B cell (primary cell): ENCODE results near the gene SMURF1. TPM values are rescaled to one million over a fixed set of nuclear protein-coding genes. Genes with fewer than 3 reads are reported as not detected.

Source experiments
- ATAC-seq: fragments of 200-7000 bp; cut with Tn5 transposase; one replicate; pipeline ENCODE4 v1.10.0; 2021; ENCODE audit warnings: low read depth, mild to moderate bottlenecking, moderate number of reproducible peaks, moderate library complexity
- CTCF ChIA-PET: fragments of 350-600 bp; sonication (Branson Sonifier 250); formaldehyde crosslinking; loops from one replicate; lab custom pipeline; 2021; ENCODE audit warnings: antibody characterized with exemption, inconsistent platforms; lab: Charles Lee
- POLR2A ChIA-PET: fragments of 350-600 bp; sonication (Branson Sonifier 250); formaldehyde crosslinking; loops from one replicate; lab custom pipeline; 2021; ENCODE audit warnings: antibody characterized with exemption; lab: Charles Lee
- DNase-seq: peaks from one replicate; pipeline ENCODE4 v3.0.0; 2013
- H2AFZ ChIP-seq: 2 replicates; pipeline ENCODE4 v1.6.1; 2012; ENCODE audit warnings: mild to moderate bottlenecking, low read depth, low read length; ENCODE audit not compliant: insufficient read depth, poor library complexity, severe bottlenecking
- H3K27ac ChIP-seq, 2 donors: 1 replicate in 1 of 2; 2 replicates in 1 of 2; pipeline ENCODE4 v1.5.1; 2012 to 2013; ENCODE audit warnings: low read length in 2 of 2, mild to moderate bottlenecking in 2 of 2, moderate library complexity in 1 of 2
- H3K27me3 ChIP-seq, 4 experiments: fragments of 200-600 bp in 1 of 4; sonication (generic) in 1 of 4; replicated peaks in 1 of 4; 1 replicate in 2 of 4; 2 replicates in 2 of 4; pipeline versions ENCODE4 v1.6.1 to v1.7.0; 2013 to 2016; ENCODE audit warnings: low read length in 3 of 4, mild to moderate bottlenecking in 2 of 4, mixed read lengths in 1 of 4, moderate library complexity in 1 of 4; ENCODE audit not compliant: insufficient read depth in 4 of 4, control insufficient read depth in 3 of 4; ENCODE audit errors: control extremely low read depth in 1 of 4
- H3K36me3 ChIP-seq, 2 experiments: replicated peaks in 1 of 2; 1 replicate in 1 of 2; 2 replicates in 1 of 2; pipeline versions ENCODE4 v1.6.1 to v1.7.1; 2013; ENCODE audit warnings: low read length in 1 of 2; ENCODE audit not compliant: insufficient read depth in 2 of 2, control insufficient read depth in 1 of 2; ENCODE audit errors: control extremely low read depth in 1 of 2, extremely low read depth in 1 of 2
- H3K4me1 ChIP-seq, 2 donors: fragments of 200-600 bp in 1 of 2; sonication (generic) in 1 of 2; 1 replicate in 1 of 2; 2 replicates in 1 of 2; pipeline versions ENCODE4 v1.5.1 to v1.6.1; 2013 to 2017; ENCODE audit warnings: low read length in 2 of 2; ENCODE audit not compliant: control insufficient read depth in 2 of 2, insufficient read depth in 2 of 2
- H3K4me2 ChIP-seq: replicated peaks from 2 replicates; pipeline ENCODE3; 2012; ENCODE audit warnings: mild to moderate bottlenecking, low read depth, low read length; ENCODE audit not compliant: poor library complexity, severe bottlenecking
- H3K4me3 ChIP-seq, 5 experiments: fragments of 200-600 bp in 1 of 5; sonication (generic) in 1 of 5; 1 replicate in 3 of 5; 2 replicates in 2 of 5; pipeline versions ENCODE4 v1.5.1 to v1.7.0; 2011 to 2016; ENCODE audit warnings: low read length in 4 of 5, mild to moderate bottlenecking in 4 of 5, low read depth in 2 of 5, control low read depth in 1 of 5, moderate library complexity in 1 of 5; ENCODE audit not compliant: insufficient read depth in 1 of 5; ENCODE audit errors: control extremely low read depth in 1 of 5, extremely low read depth in 1 of 5
- H3K79me2 ChIP-seq: fragments of 200-600 bp; sonication (generic); one replicate; pipeline ENCODE4 v1.6.0; 2016; ENCODE audit warnings: low read length; ENCODE audit not compliant: control insufficient read depth, insufficient read depth
- H3K9ac ChIP-seq: fragments of 200-600 bp; sonication (generic); 2 replicates; pipeline ENCODE4 v1.6.1; 2017; ENCODE audit warnings: mild to moderate bottlenecking, low read length, moderate library complexity
- H3K9me3 ChIP-seq, 3 donors: one replicate each; pipeline versions ENCODE4 v1.6.1 to v1.7.1; 2013; ENCODE audit warnings: low read length in 2 of 3; ENCODE audit not compliant: control insufficient read depth in 2 of 3, insufficient read depth in 1 of 3; ENCODE audit errors: control extremely low read depth in 1 of 3
- H4K20me1 ChIP-seq: 2 replicates; pipeline ENCODE4 v1.6.0; 2012; ENCODE audit warnings: mild to moderate bottlenecking, low read length; ENCODE audit not compliant: insufficient read depth, control insufficient read depth, poor library complexity, severe bottlenecking
- H3K27ac Mint-ChIP-seq: one replicate; pipeline ENCODE4 v1.8.0; 2021; ENCODE audit warnings: mixed read lengths
- H3K27me3 Mint-ChIP-seq: one replicate; pipeline ENCODE4 v1.8.0; 2021; ENCODE audit warnings: mixed read lengths
- H3K4me1 Mint-ChIP-seq: one replicate; pipeline ENCODE4 v1.8.0; 2021; ENCODE audit warnings: mixed read lengths
- H3K4me3 Mint-ChIP-seq: one replicate; pipeline ENCODE4 v1.8.0; 2021; ENCODE audit warnings: mixed read lengths
- H3K9me3 Mint-ChIP-seq: one replicate; pipeline ENCODE4 v1.8.0; 2022; ENCODE audit warnings: mixed read lengths; ENCODE audit not compliant: insufficient read depth
- CTCF ChIP-seq: fragments of 200-600 bp; IDR thresholded peaks from one replicate; pipeline ENCODE4 v1.8.0; 2022; ENCODE audit warnings: antibody characterized with exemption, mild to moderate bottlenecking
- EZH2 ChIP-seq: IDR thresholded peaks from 2 replicates; pipeline ENCODE4 v1.6.1; 2012; ENCODE audit warnings: borderline replicate concordance, low read depth, mild to moderate bottlenecking, moderate library complexity, low read length; ENCODE audit not compliant: insufficient read depth, poor library complexity, severe bottlenecking
- WGBS: methylation state at CpG from one replicate; pipeline ENCODE4 v1.1.5; 2013; ENCODE audit warnings: missing lambda C conversion rate; ENCODE audit not compliant: insufficient coverage; 5-methylcytosine and 5-hydroxymethylcytosine counted together
- intact Hi-C: fragments of 100-400 bp; cut with micrococcal nuclease; formaldehyde crosslinking; loops from one replicate; pipeline ENCODE4 v1.10.0; 2022
- polyA plus RNA-seq: library from polyadenylated mRNA; depleted of rRNA; stranded (reverse); fragments of >200 nt; gene quantifications from 2 replicates; pipeline ENCODE4 v1.2.3, GENCODE V29; 2012
- total RNA-seq, 2 donors: library from RNA; stranded (reverse); fragments of 120-200 nt in 1 of 2; gene quantifications; 1 replicate in 1 of 2; 2 replicates in 1 of 2; pipeline versions ENCODE4 v1.2.3 to v1.2.4, GENCODE V29; 2013 to 2022

Gene SMURF1
- total and polyA plus RNA-seq, 2 donors (not counting 1 experiment from before 2014, with no cell fraction given): 7.5 to 28.6 TPM

DNA sequence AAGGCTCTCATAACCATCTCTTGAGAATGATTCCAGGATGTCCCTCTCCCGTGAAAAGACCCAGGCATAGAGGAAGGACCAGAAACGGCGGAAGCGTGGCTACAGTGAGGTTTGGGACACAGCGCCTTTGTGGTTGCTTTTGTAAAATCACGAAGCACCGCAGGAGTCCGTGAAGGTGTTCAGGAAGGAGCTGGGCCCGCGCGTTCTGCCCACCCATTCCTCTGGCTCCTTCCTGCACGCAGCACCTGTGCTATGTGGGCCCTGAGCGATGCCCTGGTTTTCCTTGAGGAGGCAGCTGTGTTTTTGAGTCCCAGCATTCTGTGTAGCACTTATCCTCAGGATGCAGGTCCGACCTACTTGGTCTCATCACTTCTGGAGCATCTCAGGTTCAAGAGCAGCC lies 152.8 kb downstream of the SMURF1 start:
- ChIA-PET POLR2A (interaction anchor here (0.6 kb wide), 1 partner anchor 31 kb away, joined by 5 read pairs; no protein-coding TSS in a partner anchor), CTCF (no interaction called here)
- no peaks in the 10 kb centered on the region for H3K4me1 ChIP-seq
- no peaks in the 10 kb centered on the region for H3K9me3 ChIP-seq
- no peaks in the 10 kb centered on the region for H4K20me1 ChIP-seq
- H3K27me3 ChIP-seq: no peaks in the 10 kb centered on the region
- H3K27ac ChIP-seq: no peak overlapping the region
- H3K4me3 ChIP-seq: no peak overlapping the region
- ATAC-seq (no peak), DNase-seq (no peak)
- Mint-ChIP-seq H3K4me3 (no peak overlapping the region), H3K9me3 (peaks cover 3% of the 10 kb centered on the region), H3K4me1 (peaks cover 6% of the 10 kb centered on the region), H3K27ac (no peak overlapping the region), H3K27me3 (no peaks in the 10 kb centered on the region)
- peaks cover 11 to 97% of the 10 kb centered on the region in 2 experiments for H3K36me3 ChIP-seq
- intact Hi-C loops: no loop called here
- H2AFZ ChIP-seq: no peak overlapping the region
- WGBS: 97% methylated on average over 14 of the region's 14 CpGs
- no peak overlapping the region for H3K9ac ChIP-seq
- H3K4me2 ChIP-seq: no peak overlapping the region
- TF ChIP-seq CTCF (no peak), EZH2 (no peak)
- H3K79me2 ChIP-seq: peaks cover 4% of the 10 kb centered on the region

DNA sequence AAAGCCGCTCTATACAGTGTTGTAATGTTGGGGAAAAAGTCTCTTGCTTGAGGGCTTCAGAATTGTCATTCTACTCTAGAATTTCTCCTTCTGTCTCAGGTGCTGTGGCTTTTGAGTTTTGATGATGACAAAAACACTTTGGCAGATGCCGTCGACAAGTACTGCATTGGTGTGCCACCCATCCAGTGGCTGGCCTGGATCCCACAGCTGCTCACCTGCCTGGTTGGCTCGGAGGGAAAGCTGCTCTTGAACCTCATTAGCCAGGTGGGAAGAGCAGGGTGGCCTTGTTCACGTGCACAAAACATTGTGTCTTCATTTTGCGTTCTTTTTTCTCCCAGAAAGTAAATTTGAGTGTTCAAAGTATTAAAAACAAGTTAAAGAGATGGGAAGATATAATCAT lies 153.6 kb downstream of the SMURF1 start:
- ATAC-seq: no peak
- no peaks in the 10 kb centered on the region for H3K27me3 Mint-ChIP-seq
- H4K20me1 ChIP-seq: no peaks in the 10 kb centered on the region
- no peaks in the 10 kb centered on the region for H3K4me1 Mint-ChIP-seq
- H3K9ac ChIP-seq: no peak overlapping the region
- no peak overlapping the region for H3K27ac Mint-ChIP-seq
- H3K4me3 ChIP-seq: no peak overlapping the region
- peaks cover 0 to 3% (median 0%) of the 10 kb centered on the region in 3 donors for H3K9me3 ChIP-seq
- POLR2A ChIA-PET: no interaction called here
- intact Hi-C loops: no loop called here
- no peak overlapping the region for H3K27ac ChIP-seq
- H3K4me3 Mint-ChIP-seq: no peak overlapping the region
- 95% methylated on average over 2 of the region's 6 CpGs for WGBS
- no peaks in the 10 kb centered on the region for H3K27me3 ChIP-seq
- TF ChIP-seq CTCF (no peak), EZH2 (no peak)
- H3K4me1 ChIP-seq: no peaks in the 10 kb centered on the region
- DNase-seq: no peak
- no peak overlapping the region for H3K4me2 ChIP-seq
- H3K36me3 ChIP-seq: peaks cover 17 to 97% of the 10 kb centered on the region in 2 experiments
- peaks cover 5% of the 10 kb centered on the region for H3K9me3 Mint-ChIP-seq
- CTCF ChIA-PET: no interaction called here
- no peak overlapping the region for H2AFZ ChIP-seq
- H3K79me2 ChIP-seq: peaks cover under 1% of the 10 kb centered on the region
